ENCODE measurements around the gene PTPRN2.

DNA sequence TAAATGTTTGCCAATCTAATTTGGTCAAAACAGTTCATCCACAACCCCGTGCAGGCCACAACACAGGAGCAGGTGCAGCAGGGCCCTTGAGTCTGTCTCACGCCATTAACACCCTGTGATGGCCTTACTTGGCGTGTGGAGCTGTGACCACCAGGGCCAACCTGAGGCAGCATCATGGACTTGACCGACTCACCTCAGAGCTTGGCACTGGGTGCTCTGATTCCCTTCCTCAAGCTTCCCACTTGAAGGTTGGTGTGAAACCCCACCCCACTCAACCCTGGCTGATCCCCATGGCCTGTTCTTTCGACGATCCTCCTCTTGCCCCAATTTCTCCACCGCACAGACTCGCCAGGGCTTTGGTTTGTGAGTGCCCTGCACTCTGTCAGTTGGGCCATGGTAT is 623.1 kb downstream of the PTPRN2 start:
- TF ChIP-seq CTCF (conservative IDR thresholded peaks at IDR 0.05 in 1 of 2, IDR thresholded peaks at IDR 0.05 in 1 of 2; ENCODE audit: extremely low read depth in 1 of 2, insufficient read depth in 1 of 2, low read depth in 1 of 2, low read length in 2 of 2) = no peak
- TF ChIP-seq EZH2 (IDR thresholded peaks at IDR 0.05; ENCODE audit: borderline replicate concordance, low read length) = no peak

Data from mammary epithelial cell (primary cell).